ENCODE data around the gene ERI3. TPM values are rescaled to one million over a fixed set of nuclear protein-coding genes. Genes with fewer than 3 reads are reported as not detected.

ERI3 gene
- total and polyA plus RNA-seq, 2 of the 13 experiments (the other 11 are each of a cell fraction or from before 2014, with no cell fraction given) = 35.6 to 35.9 TPM

DNA sequence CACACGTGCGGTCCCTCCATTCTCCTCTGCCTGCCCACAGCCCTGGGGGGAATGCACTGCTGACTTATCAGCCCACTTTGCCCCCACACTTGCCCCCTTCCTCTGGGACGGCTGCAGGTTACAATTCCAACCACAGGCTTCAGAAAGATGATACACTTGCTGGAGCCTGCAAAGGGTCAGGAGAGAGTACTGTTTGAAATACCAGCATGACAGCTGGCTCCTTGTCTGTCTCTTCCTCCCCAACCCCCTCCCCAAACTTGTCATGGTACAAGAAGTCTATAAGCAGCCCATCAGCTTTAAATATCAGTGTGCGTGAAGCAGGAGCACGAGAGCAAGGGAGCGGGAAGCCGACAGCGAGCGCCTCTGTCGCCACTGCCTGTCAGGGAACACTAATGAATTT is 62.4 kb downstream of the ERI3 start (continued):
- TF ChIP-seq, protein P1, sequence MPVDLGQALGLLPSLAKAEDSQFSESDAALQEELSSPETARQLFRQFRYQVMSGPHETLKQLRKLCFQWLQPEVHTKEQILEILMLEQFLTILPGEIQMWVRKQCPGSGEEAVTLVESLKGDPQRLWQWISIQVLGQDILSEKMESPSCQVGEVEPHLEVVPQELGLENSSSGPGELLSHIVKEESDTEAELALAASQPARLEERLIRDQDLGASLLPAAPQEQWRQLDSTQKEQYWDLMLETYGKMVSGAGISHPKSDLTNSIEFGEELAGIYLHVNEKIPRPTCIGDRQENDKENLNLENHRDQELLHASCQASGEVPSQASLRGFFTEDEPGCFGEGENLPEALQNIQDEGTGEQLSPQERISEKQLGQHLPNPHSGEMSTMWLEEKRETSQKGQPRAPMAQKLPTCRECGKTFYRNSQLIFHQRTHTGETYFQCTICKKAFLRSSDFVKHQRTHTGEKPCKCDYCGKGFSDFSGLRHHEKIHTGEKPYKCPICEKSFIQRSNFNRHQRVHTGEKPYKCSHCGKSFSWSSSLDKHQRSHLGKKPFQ (CRISPR knock-in tag; IDR thresholded peaks at IDR 0.05; ENCODE audit: insufficient replicate concordance) = no peak
- TF ChIP-seq ZNF7 (CRISPR knock-in tag; IDR thresholded peaks at IDR 0.05) (no peak), ZNF343 (CRISPR knock-in tag; IDR thresholded peaks at IDR 0.05) (no peak), PTBP1 (IDR thresholded peaks at IDR 0.05; ENCODE audit: low read depth, low read length, poor library complexity, severe bottlenecking) (no peak), ZNF260 (CRISPR knock-in tag; IDR thresholded peaks at IDR 0.05; ENCODE audit: borderline replicate concordance, low read depth) (no peak), XRCC5 (optimal IDR thresholded peaks at IDR 0.05; ENCODE audit: low read length) (no peak), KLF13 (CRISPR knock-in tag; IDR thresholded peaks at IDR 0.05) (no peak)

DNA sequence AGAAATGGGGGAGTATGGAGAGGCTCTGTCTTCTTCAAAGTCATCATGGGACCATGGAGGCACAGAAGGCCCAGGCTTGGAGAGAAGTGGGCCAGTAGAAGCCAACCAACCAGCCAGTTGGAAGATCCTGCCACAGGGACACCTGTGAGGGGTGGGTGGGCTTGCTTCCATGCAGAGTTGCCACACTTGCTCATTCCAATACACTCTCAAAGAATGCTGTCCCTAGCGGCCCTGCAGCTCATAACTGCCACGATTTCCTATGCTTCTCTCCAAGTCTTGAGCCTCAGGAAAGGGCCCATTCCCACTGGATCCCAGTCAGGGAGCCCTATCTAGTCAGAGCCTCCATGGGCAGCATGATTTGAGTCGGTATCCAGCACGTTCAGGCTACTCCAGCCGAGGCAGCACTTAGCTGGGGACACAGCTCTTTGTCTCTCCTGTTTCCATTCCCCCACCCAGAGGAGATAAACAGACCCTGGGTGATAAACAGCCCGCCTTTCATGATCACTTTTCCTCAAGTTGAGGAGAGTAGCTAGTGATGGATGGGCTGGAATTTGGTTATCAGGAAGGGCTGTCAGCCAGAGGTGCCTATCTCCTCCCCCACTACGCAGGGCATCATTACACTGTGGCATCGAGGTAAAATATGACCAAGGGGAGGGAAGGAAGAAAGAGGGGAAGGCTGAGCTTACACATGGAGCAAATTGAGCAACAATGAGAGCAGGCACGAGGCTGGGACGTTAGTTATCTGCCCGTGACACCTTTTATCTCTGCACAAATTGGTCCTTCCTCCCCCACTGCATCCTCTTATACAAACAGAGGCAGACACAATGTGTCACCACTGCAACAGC is 64.6 kb downstream of the ERI3 start:
- ATAC-seq = no peak
- intact Hi-C loops (cut with micrococcal nuclease; ENCODE audit: unreplicated experiment) = no loop called here
- Histone ChIP-seq H3K4me3 (replicated peaks in 1 of 3; ENCODE audit: insufficient read depth in 1 of 3, low read depth in 2 of 3, low read length in 3 of 3) (no peak overlapping the region), H3K4me1 (ENCODE audit: insufficient read depth, low read length) (peaks cover 9% of the 10 kb centered on the region), H3K79me2 (ENCODE audit: insufficient read depth, low read length) (no peaks in the 10 kb centered on the region), H4K20me1 (ENCODE audit: insufficient read depth, low read length) (no peaks in the 10 kb centered on the region), H2AFZ (ENCODE audit: low read length) (no peak overlapping the region), H3K27ac (ENCODE audit: extremely low read length, insufficient read depth, low read length) (no peak overlapping the region), H3K36me3 (replicated peaks in 1 of 2; ENCODE audit: control insufficient read depth in 1 of 2, insufficient read depth in 2 of 2, low read length in 2 of 2) (peaks cover 5 to 25% of the 10 kb centered on the region in 2 experiments; a peak in 4 of 5 replicates), H3K27me3 (ENCODE audit: control insufficient read depth in 1 of 2, insufficient read depth in 2 of 2, low read length in 2 of 2) (no peaks in the 10 kb centered on the region), H3K9ac (ENCODE audit: insufficient read depth, low read depth, low read length) (no peak overlapping the region), H3K4me2 (ENCODE audit: low read depth, low read length) (no peak overlapping the region), H3K9me3 (ENCODE audit: low read length) (no peaks in the 10 kb centered on the region)
- ChIA-PET POLR2A (interaction anchor here (1.6 kb wide), 1 partner anchor 36 kb away, joined by 5 read pairs; no protein-coding TSS in a partner anchor), CTCF (ENCODE audit: low intra/inter-chr PET ratio, low total read pairs) (no interaction called here)
- in situ Hi-C loops (cut with HindIII; ENCODE audit: extremely low pct_ligation_motif_present, low pct_unique_long_range_greater_than_20kb) = loop anchor here (5.0 kb wide), 1 partner anchor 73 kb away; no protein-coding TSS in a partner anchor
- 89% methylated on average over 11 of the region's 11 CpGs for WGBS (ENCODE audit: low lambda C conversion rate)
- no peak for DNase-seq (ENCODE audit: low spot score)
- BruUV-seq (replicated peaks) = no TSS peak
- FAIRE-seq = no peak
- TF ChIP-seq ZNF296 (CRISPR knock-in tag; conservative IDR thresholded peaks at IDR 0.05) (no peak), RELA (CRISPR knock-in tag; IDR thresholded peaks at IDR 0.05) (no peak), TAF15 (IDR thresholded peaks at IDR 0.05; ENCODE audit: low read depth, low read length, poor library complexity, severe bottlenecking) (no peak)
